Stimulated activated CD4-positive, alpha-beta T cell treated with anti-CD3 and anti-CD28 coated beads, Interleukin-1b, Interleukin-23, amount 100 ng/mL, for 48 hours (primary cell): ENCODE results near the gene WNT3A.
A peak's percentile ranks its signal among the peaks of the same experiment; 100 is the strongest.

Experiments
- DNase-seq: peaks from one replicate; pipeline ENCODE4 v3.0.0-alpha.2; 2020

Gene WNT3A

DNA sequence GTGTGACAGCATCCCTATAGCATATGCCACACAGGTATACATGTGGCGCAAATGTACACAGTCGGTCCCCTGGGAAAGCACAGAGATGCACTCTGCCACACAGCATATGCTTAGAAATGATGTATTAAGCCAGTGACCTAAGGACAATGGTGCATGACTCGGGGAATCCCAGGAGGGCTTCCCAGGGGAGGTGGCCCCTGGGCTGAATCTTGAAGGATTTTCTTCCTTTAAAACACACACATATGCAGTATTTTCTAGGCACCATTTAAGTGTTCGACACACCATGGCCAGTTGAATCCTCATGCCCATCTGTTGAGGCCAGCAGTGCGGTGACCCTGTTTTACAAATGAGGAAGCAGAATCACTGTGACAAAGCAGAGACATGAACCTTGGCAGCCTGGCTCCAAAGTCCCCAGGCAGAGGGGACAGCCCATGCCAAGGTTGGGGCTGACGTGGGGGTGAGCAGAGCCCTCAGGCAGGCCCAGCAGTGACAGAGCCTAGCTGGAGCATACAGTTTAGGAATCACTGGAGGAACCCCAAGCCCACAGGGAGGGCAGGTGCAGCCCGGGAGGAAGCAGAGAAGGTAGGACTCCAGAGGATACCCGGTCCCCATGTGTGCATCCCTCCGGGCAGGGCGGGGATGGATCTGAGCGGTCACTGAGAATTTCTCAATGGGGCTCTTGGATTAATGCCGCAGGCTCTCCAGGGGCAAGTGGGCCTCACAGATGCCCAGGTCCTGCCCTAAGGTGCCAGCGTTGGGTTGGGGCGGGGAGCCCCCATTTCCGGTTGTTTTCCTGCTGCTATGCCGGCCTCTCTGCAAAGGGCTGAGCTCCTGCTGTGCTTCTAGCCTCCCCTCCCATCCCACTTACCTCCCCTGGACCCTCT, 28.4 kb downstream of the WNT3A start:
- DNase-seq: no peak

DNA sequence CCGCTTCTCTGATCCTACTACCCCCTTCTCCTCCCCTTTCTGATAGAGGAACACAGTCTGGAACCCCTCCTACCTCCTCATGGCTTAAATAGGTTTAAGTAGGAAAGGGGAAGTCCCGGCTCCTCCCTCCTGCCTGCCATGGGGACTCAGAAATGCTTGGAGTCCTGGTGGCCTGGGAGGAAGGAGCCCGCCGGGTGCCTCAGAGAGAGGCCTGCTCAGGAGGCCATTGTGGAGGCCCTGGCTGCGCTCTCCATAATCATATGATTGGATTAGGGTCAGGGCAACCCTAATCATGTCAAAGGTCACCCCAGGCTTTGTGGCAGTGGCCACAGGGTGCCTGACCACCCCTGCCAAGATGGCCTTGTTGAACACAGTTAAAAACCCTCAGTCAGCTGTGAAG, 29.0 kb downstream of the WNT3A start:
- DNase-seq: no peak

DNA sequence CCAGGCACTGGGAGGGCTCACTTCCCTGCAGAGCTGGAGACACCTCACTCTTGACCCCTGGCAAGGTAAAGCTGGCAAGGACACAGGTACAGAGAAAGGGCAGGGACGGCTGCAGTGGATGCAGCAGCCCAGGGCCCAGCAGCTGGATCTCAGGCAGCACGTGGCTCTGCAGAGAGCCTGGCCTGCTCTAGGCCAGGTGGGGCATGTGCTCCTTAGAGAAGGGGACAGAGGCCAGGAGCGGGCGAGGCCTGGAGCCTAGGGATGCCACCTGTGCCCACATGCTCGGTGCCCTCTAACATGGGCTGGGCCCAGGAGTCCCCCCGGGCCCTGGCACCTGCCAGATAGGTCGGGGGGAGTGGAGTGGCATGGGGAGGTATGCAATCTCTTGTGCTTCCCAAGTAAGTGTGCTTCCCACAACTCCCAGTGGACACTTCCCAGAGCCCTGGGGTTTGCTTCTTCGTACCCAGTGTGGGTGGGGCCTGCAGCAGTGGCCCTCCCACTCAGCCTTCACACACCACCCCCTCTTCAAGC, 30.0 kb downstream of the WNT3A start:
- no peak for DNase-seq

DNA sequence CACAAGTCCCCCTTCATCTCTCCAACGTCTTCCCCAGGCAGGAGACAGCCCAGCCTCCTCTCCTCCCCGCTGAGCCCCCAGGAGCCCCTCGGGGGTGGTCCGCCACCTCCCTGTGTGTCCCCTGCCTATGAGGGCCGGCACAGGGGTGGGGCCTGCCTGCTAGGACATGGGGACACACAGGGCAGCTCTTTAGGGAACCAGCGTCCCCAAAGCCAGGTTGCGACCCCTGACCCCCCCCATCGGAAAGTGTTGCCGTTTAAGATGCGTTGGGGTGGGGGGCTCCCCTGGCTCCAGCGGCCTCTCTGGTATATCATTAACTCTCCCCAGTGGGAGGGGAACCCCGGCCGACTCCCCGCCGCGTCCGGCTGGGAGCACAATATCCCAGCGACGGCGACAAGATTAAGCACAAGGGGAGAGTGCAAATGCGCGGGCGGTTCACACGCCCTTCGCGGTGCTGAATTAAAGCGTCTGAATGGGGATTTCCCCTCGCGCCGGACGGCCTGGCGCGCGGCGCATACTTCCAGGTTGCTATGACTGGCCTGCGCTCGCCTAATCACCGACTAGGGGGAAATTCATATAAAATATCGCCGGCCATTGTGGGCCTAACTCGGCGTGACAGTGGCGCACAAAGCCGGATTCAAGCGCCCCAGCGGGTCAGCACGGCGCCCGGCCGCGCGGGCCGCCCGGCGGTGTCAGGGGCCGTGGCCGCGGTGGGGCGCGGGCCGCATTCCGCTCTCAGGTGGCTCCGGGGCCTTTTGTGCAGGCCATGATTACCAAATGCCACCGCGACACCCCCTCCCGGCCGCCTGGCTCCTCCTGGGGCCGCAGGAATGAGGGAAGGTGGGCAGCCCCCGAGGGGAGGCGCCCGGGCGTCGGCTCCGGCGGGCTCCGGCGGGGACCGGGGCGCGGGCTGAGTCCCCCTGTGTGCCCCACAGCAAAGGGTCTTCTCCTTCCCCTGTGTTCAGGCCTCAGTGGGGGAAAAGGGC, 30.9 kb downstream of the WNT3A start:
- DNase-seq: peak; percentile 38

DNA sequence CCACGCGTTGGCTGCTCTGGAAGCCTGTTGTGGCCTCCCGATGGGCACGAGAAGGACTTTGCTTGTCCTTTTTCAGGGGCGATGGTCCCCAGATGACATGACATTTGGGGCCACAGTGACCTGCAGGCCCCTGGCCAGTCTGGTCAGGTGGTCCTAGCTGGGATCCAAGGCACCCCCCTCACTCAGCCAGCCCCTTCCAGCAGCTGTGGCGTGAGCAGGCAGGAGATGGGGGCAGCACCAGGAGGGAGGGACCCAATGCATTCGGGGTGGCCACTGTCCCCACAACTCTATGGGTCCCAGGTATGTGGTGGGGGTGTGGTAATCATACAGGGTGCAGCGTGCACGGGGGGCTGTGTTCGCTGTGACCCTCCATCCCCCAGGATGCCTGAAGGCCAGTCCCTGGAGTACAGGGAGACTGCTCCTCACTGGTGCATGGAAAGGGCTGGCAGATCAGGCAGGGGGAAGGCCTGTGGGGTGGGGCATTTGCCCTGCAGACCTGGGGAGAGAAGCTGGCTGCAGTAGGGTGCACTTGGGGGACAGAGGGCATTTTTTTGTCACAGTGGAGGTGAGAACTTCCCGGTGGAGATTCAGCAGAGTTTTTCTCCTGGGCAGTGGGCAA, 31.7 kb downstream of the WNT3A start:
- DNase-seq: no peak

DNA sequence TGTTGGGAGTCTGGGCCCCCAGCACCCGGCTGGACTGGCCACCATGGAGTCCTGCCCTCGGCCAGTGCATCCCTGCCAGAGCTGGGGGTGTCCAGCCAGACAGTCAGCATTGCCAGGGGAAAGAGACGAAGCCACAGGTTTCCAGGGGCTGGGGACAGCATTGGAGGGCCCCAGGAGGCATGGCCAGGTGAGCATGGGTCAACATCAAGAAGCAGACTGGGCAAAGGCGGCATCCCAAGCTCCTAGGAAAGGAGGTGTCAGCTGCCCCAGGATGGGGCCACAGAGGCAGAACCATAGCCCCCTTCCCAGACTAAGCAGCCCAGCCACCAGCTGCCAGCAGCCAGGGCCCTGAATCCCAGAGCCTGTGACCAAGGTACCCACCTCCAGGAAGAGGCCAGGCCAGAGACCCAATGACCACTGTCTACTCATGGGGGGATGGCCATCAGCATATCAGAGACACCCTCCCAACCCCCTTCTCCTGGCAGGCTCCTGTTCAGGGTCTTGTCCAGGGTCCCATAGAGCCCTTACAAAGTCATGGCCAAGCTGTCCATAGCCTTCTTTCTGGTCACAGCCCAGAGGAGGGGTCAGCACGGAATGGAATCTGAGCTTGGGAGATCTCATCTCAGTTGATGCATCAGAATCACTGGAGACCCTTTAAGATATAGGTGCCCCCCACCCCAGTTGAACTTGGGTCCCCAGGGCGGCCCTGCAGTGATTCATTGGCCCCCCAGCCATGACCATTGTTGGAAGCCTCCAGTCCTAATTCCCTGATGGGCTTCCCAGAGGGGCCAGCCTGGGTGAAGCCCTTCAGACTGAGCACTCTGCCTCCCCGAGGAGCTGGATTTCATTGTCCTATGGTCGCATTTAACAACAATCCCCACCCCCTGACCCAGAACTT, 32.5 kb downstream of the WNT3A start:
- DNase-seq: no peak

DNA sequence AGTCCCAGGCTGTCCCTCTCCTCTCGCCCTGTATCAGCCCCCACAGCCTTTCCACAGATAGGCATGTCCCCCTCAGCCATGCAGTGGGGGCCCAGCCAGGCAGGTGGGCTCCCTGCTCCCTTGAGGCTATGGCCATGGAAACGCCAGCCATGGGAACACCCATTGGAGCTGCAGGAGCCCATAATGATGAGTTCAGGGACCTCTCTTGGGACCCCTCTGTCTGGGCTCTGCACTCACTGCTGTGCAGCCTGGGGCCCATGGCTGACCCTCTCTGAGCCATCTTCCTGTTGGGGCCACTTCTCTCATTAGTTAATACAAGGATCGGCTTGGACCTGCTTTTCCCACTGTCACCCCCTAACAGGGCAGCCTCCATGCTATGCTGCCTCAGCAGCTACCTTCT, 33.2 kb downstream of the WNT3A start:
- DNase-seq: no peak

DNA sequence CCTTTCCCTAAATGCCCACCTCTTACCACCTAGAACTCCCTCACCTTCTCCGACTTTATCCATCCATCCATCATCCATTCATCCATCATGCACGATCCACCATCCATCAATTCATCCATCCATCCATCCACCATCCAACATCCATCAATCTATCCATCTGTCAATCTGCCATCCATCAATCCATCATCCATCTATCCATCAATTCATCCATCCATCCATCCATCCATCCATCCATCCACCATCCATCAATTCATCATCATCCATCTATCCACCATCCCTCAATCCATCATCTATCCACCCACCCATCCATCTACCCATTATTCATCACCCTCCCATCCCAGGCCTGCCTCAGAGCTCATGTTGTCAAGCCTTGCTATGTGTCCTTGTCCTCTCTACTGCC, 34.5 kb downstream of the WNT3A start:
- DNase-seq: no peak

DNA sequence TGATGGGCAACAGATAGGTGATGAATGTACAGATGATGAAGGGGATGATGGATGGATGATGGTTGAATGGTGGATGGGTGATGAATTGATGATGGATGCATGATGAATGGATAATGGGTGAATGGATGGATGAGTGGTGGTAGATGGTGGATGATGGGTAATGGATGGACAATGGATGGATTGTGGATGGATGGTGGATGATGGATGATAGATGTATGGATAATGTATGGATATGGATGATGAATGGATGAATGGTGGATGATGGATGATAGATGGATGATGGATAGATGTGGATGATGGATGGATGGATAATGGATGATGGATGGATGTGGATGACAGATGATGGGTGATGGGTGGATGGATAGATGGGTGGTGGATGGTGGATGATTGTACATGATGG, 35.7 kb downstream of the WNT3A start:
- DNase-seq: no peak

DNA sequence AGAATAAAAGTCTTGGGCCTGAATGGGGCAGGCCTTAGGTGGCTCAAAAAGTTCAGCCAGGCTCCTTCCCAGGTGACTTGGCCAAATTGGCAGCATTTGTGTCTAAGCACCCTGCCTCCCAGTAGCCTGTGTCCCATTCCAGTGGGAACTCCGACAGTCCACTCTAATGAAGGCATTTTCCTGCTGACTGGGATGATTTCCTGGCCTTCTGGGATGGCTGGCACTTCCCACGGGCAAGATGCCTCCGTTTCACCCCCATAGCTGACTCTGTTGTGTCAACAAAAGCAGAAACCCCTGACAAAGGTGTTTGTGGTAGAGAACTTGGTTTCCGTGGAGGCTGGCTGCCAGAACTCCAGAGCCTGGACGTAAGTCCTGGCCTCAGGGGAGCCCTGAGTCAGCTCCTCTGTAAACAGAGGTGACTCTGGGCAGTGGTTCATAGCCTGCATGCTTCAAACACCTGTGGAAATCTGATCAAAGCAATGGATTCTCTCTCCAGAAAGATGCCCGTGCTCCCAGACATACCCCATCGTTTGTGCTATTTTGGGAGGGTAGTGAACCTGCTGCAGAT, 36.6 kb downstream of the WNT3A start:
- DNase-seq: no peak

DNA sequence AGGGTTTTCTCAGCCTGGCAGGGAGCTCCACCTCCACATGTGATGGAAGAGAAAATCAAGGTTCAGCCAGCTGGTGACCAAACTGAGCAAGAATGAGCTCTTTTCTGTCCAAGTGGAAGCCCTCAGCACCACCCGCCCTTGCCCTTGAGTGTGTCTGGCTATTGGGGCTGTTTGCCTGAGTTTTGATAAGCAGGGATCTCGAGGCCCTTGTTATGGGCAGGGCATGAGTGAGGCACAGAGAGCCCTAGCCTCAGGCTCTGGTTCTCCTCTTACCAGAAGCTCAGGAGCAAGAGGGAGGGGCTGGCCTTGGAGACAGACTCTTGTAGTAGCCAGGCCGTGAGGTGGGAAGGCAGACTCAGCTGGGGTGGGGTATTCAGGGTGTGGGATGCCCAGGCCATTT, 38.2 kb downstream of the WNT3A start:
- no peak for DNase-seq

DNA sequence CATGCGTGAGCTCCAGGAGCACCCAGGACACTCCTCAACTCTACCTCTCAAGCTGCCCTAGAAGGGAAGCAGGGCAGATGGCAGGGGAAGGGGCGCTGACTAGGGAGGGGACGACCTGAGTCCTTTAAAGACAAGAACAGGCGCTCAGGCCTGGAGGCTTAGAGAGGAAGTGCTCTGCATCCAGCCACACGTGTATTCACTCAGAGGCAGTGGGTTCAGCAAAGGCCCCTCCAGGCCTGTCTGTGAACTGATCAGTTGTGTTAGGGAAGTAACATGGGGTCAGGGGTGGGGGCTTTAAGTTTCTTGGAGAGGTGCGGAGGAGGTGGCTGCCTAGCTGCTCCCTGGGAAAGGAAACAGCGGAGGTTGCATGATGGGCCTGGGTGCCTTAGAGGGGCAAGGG, 38.6 kb downstream of the WNT3A start:
- DNase-seq: no peak

DNA sequence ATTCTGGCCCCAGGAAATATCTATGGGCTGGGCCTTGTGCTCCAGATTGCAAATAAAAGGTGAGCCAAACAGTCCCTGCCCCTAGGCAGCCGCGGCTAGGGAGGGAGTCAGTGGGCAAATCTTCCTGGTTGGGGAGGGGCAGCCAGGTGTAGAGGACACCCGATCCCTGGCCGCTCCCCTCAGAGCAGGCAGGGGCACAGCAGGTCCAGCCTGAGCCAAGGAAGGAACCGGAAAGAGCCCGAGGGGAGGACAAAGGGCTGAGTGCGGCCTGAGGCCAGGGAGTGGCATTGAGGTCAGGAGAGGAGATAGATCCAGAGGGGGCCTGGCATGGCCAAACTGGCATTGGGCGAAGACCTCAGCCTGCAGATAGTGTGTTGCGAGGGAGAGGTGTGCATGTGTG, 39.1 kb downstream of the WNT3A start:
- DNase-seq: no peak

DNA sequence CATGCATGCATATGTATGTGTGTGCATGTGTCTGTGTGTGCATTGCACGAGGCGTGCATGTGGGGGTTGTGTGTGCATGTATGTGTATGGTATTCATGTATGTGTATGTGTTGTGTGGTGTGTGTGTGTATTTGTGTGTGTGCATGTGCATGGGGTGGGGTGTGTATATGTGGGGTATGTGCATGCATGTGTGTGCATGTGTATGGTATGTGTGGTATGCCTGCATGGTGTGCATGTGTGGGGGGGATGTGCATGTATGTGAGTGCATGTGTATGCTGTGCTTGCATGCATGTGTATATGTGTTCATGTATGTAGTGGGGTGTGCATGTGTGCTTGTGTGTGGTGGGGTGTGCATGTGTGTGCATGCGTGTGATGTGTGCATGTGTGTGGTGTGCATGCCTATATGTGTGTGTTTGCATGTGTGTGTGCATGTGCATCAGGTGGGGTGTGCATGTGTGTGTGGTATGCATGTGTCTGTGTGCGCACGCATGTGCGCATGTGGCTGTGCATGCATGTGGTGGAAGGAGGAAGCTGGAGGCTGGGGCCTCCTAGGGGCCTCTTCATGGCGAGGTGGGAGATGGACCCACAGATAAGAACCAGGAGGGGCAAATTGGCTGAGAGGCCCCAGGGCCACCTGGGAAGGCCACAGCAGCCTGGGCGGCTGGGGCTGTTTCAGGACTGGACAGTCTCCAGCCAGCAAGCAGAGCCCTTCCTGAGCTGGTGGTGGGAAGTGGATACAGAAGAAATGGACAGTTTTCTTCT, 39.8 kb downstream of the WNT3A start:
- DNase-seq: no peak

DNA sequence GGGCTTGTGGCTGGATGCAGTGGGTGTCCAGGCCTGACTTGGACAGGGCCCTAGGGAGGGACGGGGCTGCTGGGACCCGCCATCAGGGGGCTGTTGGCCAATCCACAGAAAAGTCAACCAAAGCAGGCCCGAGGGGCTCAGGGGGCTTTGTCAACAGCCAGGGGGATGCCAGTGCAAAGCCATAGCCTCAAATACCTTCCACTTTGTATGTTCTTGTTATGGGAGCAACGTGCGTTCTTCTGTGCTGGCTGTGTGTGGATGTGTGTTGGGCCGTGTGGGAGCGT, 40.3 kb downstream of the WNT3A start:
- no peak for DNase-seq

DNA sequence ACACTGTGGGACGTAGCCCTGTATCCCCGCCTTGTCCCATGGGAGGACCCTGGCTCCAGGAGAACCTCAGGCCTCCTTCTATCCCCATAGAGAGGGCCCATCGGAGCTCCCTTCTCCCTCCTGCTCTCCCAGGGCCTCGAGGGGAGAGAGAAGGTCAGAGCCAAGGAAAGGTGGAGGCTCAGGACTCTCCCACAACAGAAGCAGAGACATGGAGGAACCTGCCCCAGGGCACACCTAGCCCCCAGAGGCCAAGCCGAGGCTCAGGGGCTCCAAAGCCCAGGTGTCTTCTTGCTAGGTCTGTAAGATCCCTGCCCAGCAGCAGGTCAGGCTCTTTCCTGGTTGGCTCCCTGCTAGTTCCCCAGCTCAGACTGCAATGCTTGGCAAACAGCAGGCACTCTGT, 41.3 kb downstream of the WNT3A start:
- no peak for DNase-seq

DNA sequence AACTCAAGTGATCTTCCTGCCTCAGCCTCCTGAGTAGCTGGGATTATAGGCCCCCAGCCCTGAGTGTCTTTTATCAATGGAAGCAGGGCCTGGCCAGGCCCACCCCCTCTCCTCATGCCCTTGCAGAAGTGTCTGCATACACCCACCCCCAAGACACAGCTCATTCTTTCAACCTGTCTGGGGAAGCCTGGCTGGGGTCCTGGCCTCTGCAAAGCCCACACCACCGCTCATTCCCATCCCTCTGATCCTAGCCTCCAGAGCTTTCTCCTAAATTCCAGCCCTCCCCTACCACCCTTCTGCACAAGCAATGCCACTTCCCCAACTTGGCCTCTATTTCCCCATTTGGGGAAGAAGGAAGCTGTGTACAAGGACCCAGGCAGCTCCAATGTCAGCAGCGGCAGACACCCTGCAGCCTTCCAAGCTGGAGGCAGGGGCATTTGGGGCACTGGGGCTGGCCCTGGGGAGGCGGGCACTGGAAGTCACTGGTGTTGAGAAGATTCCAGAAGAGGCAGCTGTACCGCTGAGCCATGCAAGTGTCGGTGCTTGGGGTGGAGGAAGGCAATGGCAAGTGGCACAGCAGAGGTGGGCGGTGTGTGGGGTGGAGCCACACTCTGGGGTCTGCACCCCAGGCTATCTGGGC, 42.0 kb downstream of the WNT3A start:
- no peak for DNase-seq

DNA sequence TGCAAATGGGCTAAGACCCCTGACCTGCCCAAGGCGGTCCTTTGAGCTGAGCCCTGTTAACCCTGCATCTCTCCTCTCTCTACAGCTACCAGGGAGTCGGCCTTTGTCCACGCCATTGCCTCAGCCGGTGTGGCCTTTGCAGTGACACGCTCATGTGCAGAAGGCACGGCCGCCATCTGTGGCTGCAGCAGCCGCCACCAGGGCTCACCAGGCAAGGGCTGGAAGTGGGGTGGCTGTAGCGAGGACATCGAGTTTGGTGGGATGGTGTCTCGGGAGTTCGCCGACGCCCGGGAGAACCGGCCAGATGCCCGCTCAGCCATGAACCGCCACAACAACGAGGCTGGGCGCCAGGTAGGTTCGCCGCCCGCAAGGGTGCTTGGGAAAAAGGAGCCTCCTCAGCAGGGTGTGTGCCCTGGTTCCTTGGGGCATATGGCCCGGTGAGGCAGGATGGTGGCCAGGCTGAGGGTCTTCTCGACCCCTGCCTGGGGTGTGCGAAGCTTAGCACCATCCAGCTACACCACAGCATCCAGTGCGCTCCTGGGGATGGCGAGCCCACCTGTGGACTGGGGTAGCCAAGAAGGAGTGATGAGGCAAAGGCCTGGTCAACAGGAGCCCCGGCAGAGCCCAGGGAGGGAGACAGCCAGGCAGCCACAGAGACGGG, 43.9 kb downstream of the WNT3A start:
- no peak for DNase-seq

DNA sequence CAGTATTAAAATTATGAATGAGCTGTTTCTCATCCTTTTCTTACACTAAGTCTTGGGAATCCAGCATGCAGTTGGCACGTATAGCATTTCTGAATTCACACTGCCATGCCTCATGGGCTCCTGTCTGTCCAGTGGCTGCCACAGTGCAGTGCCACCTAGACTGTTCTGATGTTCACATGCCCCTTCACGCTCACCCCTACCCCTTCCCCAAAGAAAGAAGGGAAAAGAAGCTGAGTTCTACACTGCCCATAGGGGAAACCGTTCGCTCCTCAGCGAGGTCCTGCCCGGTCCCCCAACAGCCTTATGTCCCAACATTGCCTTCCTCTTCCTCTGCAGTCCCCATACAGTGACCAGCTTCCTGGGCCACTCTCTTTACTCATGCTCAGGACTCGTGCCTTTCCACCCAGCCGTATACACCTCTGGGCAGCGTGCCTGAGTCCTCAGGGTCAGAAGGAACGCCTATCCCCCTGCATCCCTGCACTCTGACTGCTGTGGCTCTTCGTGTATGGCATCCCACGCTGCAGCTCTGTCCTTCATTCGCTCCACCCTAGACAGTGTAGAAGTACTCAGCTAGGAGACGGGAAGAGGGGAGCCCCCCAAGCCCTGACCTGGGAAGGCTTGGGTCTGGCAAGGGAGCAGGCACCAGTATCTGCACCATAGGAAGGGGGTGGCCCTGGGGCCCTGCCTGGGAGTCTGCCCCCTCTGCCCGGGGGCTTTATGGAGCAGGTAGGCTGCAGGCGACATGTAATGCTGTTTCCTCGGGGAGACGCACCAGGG, 51.6 kb downstream of the WNT3A start:
- DNase-seq: no peak
